ENCODE data around the gene DUSP22. TPM values are rescaled to one million over a fixed set of nuclear protein-coding genes. Genes with fewer than 3 reads are reported as not detected.

DUSP22 gene
- total and polyA plus RNA-seq, 2 donors (not counting 1 experiment from before 2014, with no cell fraction given) = 10.9 to 13.7 TPM

- H2AFZ ChIP-seq (ENCODE audit: low read length) = no peak overlapping the region
- no peak overlapping the region for H3K27ac ChIP-seq (ENCODE audit: insufficient read depth, low read length)
- H4K20me1 ChIP-seq (ENCODE audit: control insufficient read depth, extremely low read depth, insufficient read depth, low read length) = no peaks in the 10 kb centered on the region
- H3K27me3 ChIP-seq (ENCODE audit: control insufficient read depth, insufficient read depth, low read length) = no peaks in the 10 kb centered on the region
- no peak overlapping the region for H3K9ac ChIP-seq (ENCODE audit: insufficient read depth, low read length)
- H3K79me2 ChIP-seq (ENCODE audit: control insufficient read depth, insufficient read depth, low read length) = no peaks in the 10 kb centered on the region
- no peak overlapping the region for H3K4me2 ChIP-seq (ENCODE audit: extremely low read depth, insufficient read depth, low read length)
- H3K9me3 ChIP-seq (ENCODE audit: control insufficient read depth, insufficient read depth, low read depth, low read length) = no peaks in the 10 kb centered on the region
- no peak for DNase-seq (ENCODE audit: low read depth in 2 of 2)
- no peak overlapping the region for H3K4me3 ChIP-seq (replicated peaks in 1 of 4; ENCODE audit: control extremely low read depth in 1 of 4, insufficient read depth in 1 of 4, low read depth in 3 of 4, low read length in 4 of 4)
- TF ChIP-seq, protein P1, sequence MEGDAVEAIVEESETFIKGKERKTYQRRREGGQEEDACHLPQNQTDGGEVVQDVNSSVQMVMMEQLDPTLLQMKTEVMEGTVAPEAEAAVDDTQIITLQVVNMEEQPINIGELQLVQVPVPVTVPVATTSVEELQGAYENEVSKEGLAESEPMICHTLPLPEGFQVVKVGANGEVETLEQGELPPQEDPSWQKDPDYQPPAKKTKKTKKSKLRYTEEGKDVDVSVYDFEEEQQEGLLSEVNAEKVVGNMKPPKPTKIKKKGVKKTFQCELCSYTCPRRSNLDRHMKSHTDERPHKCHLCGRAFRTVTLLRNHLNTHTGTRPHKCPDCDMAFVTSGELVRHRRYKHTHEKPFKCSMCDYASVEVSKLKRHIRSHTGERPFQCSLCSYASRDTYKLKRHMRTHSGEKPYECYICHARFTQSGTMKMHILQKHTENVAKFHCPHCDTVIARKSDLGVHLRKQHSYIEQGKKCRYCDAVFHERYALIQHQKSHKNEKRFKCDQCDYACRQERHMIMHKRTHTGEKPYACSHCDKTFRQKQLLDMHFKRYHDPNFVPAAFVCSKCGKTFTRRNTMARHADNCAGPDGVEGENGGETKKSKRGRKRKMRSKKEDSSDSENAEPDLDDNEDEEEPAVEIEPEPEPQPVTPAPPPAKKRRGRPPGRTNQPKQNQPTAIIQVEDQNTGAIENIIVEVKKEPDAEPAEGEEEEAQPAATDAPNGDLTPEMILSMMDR (conservative IDR thresholded peaks at IDR 0.05 in 1 of 2, IDR thresholded peaks at IDR 0.05 in 1 of 2; ENCODE audit: low read depth in 1 of 2, low read length in 2 of 2) = no peak
- TF ChIP-seq EZH2 (IDR thresholded peaks at IDR 0.05; ENCODE audit: low read length, missing control alignments) = no peak
- no peaks in the 10 kb centered on the region for H3K36me3 ChIP-seq (ENCODE audit: control insufficient read depth, insufficient read depth, low read length)
- H3K4me1 ChIP-seq (ENCODE audit: control insufficient read depth, extremely low read depth, insufficient read depth, low read length) = no peaks in the 10 kb centered on the region
Observed at GRCh38 chr6:321158-321438, 28.8 kb downstream of the DUSP22 start.

- no peaks in the 10 kb centered on the region for H4K20me1 ChIP-seq (ENCODE audit: control insufficient read depth, extremely low read depth, insufficient read depth, low read length)
- H3K27me3 ChIP-seq (ENCODE audit: control insufficient read depth, insufficient read depth, low read length) = no peaks in the 10 kb centered on the region
- no peaks in the 10 kb centered on the region for H3K9me3 ChIP-seq (ENCODE audit: control insufficient read depth, insufficient read depth, low read depth, low read length)
- H3K9ac ChIP-seq (ENCODE audit: insufficient read depth, low read length) = no peak overlapping the region
- no peaks in the 10 kb centered on the region for H3K79me2 ChIP-seq (ENCODE audit: control insufficient read depth, insufficient read depth, low read length)
- no peaks in the 10 kb centered on the region for H3K4me1 ChIP-seq (ENCODE audit: control insufficient read depth, extremely low read depth, insufficient read depth, low read length)
- no peak overlapping the region for H3K27ac ChIP-seq (ENCODE audit: insufficient read depth, low read length)
- no peak overlapping the region for H3K4me2 ChIP-seq (ENCODE audit: extremely low read depth, insufficient read depth, low read length)
- H3K4me3 ChIP-seq (replicated peaks in 1 of 4; ENCODE audit: control extremely low read depth in 1 of 4, insufficient read depth in 1 of 4, low read depth in 3 of 4, low read length in 4 of 4) = no peak overlapping the region
- no peaks in the 10 kb centered on the region for H3K36me3 ChIP-seq (ENCODE audit: control insufficient read depth, insufficient read depth, low read length)
- TF ChIP-seq, protein P1 (conservative IDR thresholded peaks at IDR 0.05 in 1 of 2, IDR thresholded peaks at IDR 0.05 in 1 of 2; ENCODE audit: low read depth in 1 of 2, low read length in 2 of 2) = no peak
- TF ChIP-seq EZH2 (IDR thresholded peaks at IDR 0.05; ENCODE audit: low read length, missing control alignments) = no peak
- DNase-seq (ENCODE audit: low read depth in 2 of 2) = no peak
- no peak overlapping the region for H2AFZ ChIP-seq (ENCODE audit: low read length)
Observed at GRCh38 chr6:321536-322258, 29.4 kb downstream of the DUSP22 start.

GRCh38 chr6:322259-322930 lies 30.1 kb downstream of the DUSP22 start:
- Histone ChIP-seq H3K4me1 (ENCODE audit: control insufficient read depth, extremely low read depth, insufficient read depth, low read length) (peaks cover 2% of the 10 kb centered on the region), H4K20me1 (ENCODE audit: control insufficient read depth, extremely low read depth, insufficient read depth, low read length) (no peaks in the 10 kb centered on the region), H3K36me3 (ENCODE audit: control insufficient read depth, insufficient read depth, low read length) (no peaks in the 10 kb centered on the region), H3K4me2 (ENCODE audit: extremely low read depth, insufficient read depth, low read length) (no peak overlapping the region), H2AFZ (ENCODE audit: low read length) (no peak overlapping the region), H3K9ac (ENCODE audit: insufficient read depth, low read length) (no peak overlapping the region), H3K27ac (ENCODE audit: insufficient read depth, low read length) (no peak overlapping the region), H3K4me3 (replicated peaks in 1 of 4; ENCODE audit: control extremely low read depth in 1 of 4, insufficient read depth in 1 of 4, low read depth in 3 of 4, low read length in 4 of 4) (no peak overlapping the region), H3K9me3 (ENCODE audit: control insufficient read depth, insufficient read depth, low read depth, low read length) (no peaks in the 10 kb centered on the region), H3K27me3 (ENCODE audit: control insufficient read depth, insufficient read depth, low read length) (no peaks in the 10 kb centered on the region), H3K79me2 (ENCODE audit: control insufficient read depth, insufficient read depth, low read length) (no peaks in the 10 kb centered on the region)
- TF ChIP-seq EZH2 (IDR thresholded peaks at IDR 0.05; ENCODE audit: low read length, missing control alignments) = no peak
- TF ChIP-seq, protein P1 (conservative IDR thresholded peaks at IDR 0.05 in 1 of 2, IDR thresholded peaks at IDR 0.05 in 1 of 2; ENCODE audit: low read depth in 1 of 2, low read length in 2 of 2) = no peak
- DNase-seq (ENCODE audit: low read depth in 2 of 2) = no peak
